G401 (cell line): ENCODE results near the gene SCN1B. TPM values are rescaled to one million over a fixed set of nuclear protein-coding genes. Genes with fewer than 3 reads are reported as not detected.
"Not testable (repeated sequence)": the region's sequence is repeated elsewhere in the genome, so short reads cannot be mapped to it uniquely, and the experiment has no call there.

Experiments used
- DNase-seq: peaks from one replicate; pipeline ENCODE4 v3.0.0-alpha.2; 2015; ENCODE audit warnings: low spot score
- in situ Hi-C: cut with HindIII; loops from 2 replicates; pipeline ENCODE4 v1.10.0; 2016; ENCODE audit warnings: low sequenced_read_pairs, mixed read lengths
- total RNA-seq: library from RNA; depleted of rRNA; stranded (reverse); fragments of >200 nt; shearing (Covaris generic); gene quantifications from 2 replicates; pipeline ENCODE4 v1.2.3, GENCODE V29; 2014

Gene SCN1B
- total RNA-seq, 1 experiment from 2014 or later, result 0.17 TPM

GRCh38 chr19:35044317-35045117, 14.2 kb downstream of the SCN1B start:
- DNase-seq, result peak; percentile 86
- in situ Hi-C loops, result no loop called here

GRCh38 chr19:35045667-35046300, 15.5 kb downstream of the SCN1B start:
- no peak for DNase-seq
- in situ Hi-C loops, result no loop called here

- in situ Hi-C loops, result no loop called here
- DNase-seq, result no peak
Measured at GRCh38 chr19:35046461-35046860, 16.2 kb downstream of the SCN1B start.

GRCh38 chr19:35048911-35049411, 18.7 kb downstream of the SCN1B start:
- in situ Hi-C loops, result no loop called here
- peak; percentile 81 for DNase-seq

- in situ Hi-C loops, result no loop called here
- no peak for DNase-seq
Measured at GRCh38 chr19:35049456-35049855, 19.2 kb downstream of the SCN1B start.

GRCh38 chr19:35050662-35051061, 20.4 kb downstream of the SCN1B start:
- in situ Hi-C loops, DNase-seq: not testable (repeated sequence)

- DNase-seq, in situ Hi-C loops: not testable (repeated sequence)
Measured at GRCh38 chr19:35051268-35051667, 21.0 kb downstream of the SCN1B start.

- DNase-seq, result no peak
- in situ Hi-C loops, result no loop called here
Measured at GRCh38 chr19:35051796-35052195, 21.5 kb downstream of the SCN1B start.

GRCh38 chr19:35052599-35053190, 22.4 kb downstream of the SCN1B start:
- in situ Hi-C loops, result no loop called here
- DNase-seq, result peak; percentile 72

- in situ Hi-C loops, result no loop called here
- DNase-seq, result no peak
Measured at GRCh38 chr19:35053667-35054293, 23.5 kb downstream of the SCN1B start.

- in situ Hi-C loops, result no loop called here
- no peak for DNase-seq
Measured at GRCh38 chr19:35054626-35055025, 24.4 kb downstream of the SCN1B start.

GRCh38 chr19:35055715-35056179, 25.5 kb downstream of the SCN1B start:
- DNase-seq, result peak; percentile 66
- in situ Hi-C loops, result no loop called here

- in situ Hi-C loops, result no loop called here
- peak; percentile 92 for DNase-seq
Measured at GRCh38 chr19:35056513-35057063, 26.3 kb downstream of the SCN1B start.

- in situ Hi-C loops, result no loop called here
- no peak for DNase-seq
Measured at GRCh38 chr19:35058370-35058769, 28.1 kb downstream of the SCN1B start.

- in situ Hi-C loops, result no loop called here
- DNase-seq, result no peak
Measured at GRCh38 chr19:35059006-35059798, 28.9 kb downstream of the SCN1B start.

- no peak for DNase-seq
- in situ Hi-C loops, result no loop called here
Measured at GRCh38 chr19:35059799-35060091, 29.5 kb downstream of the SCN1B start.

GRCh38 chr19:35060160-35060855, 30.0 kb downstream of the SCN1B start:
- DNase-seq, result no peak
- in situ Hi-C loops, result no loop called here
